Measurements from ENCODE around the gene MGAT4C.
A peak's percentile ranks its signal among the peaks of the same experiment; 100 is the strongest.

MGAT4C gene

GRCh38 chr12:86196465-86196864 lies 59.7 kb downstream of the MGAT4C start:
- Histone ChIP-seq H3K4me3 (ENCODE audit: insufficient read depth in 1 of 2, low read depth in 1 of 2, low read length in 2 of 2) (no peak overlapping the region), H4K8ac (ENCODE audit: low read length) (no peak overlapping the region), H2AK5ac (ENCODE audit: low read length, severe bottlenecking) (no peak overlapping the region), H3K4ac (ENCODE audit: low read depth in 1 of 2, low read length in 2 of 2) (peak overlapping the region; percentile 13 to 49), H3K9ac (ENCODE audit: low read length) (no peak overlapping the region), H3K27me3 (ENCODE audit: control insufficient read depth in 1 of 2, insufficient read depth in 1 of 2, low read length in 2 of 2) (no peaks in the 10 kb centered on the region), H3K9me3 (ENCODE audit: control insufficient read depth, low read length) (no peaks in the 10 kb centered on the region), H2BK12ac (ENCODE audit: low read length in 2 of 2) (peak overlapping the region; percentile 84 to 92), H3K14ac (ENCODE audit: low read length in 2 of 2) (peak overlapping the region in 1 of 2 experiments; percentile 59), H4K91ac (ENCODE audit: low read length) (no peak overlapping the region), H2BK15ac (ENCODE audit: low read depth, poor library complexity, severe bottlenecking) (no peak overlapping the region), H3K18ac (ENCODE audit: low read depth in 1 of 2, low read length in 2 of 2) (peak overlapping the region; percentile 21 to 91), H2BK120ac (ENCODE audit: low read depth, low read length) (no peak overlapping the region), H3K4me1 (ENCODE audit: control insufficient read depth, insufficient read depth, low read depth, low read length) (peaks cover 2% of the 10 kb centered on the region), H2AFZ (ENCODE audit: low read depth, low read length) (no peak overlapping the region), H3K4me2 (ENCODE audit: low read length, poor library complexity, severe bottlenecking) (no peak overlapping the region), H3K79me1 (replicated peaks; ENCODE audit: low read length, poor library complexity, severe bottlenecking) (no peaks in the 10 kb centered on the region), H2BK5ac (ENCODE audit: low read depth, low read length, poor library complexity, severe bottlenecking) (no peak overlapping the region), H3K36me3 (ENCODE audit: control insufficient read depth in 1 of 2, insufficient read depth in 2 of 2, low read depth in 1 of 2, low read length in 2 of 2) (peaks cover 0 to 3% of the 10 kb centered on the region in 2 experiments), H3K27ac (ENCODE audit: low read length, poor library complexity, severe bottlenecking) (no peak overlapping the region), H3K23ac (ENCODE audit: low read length in 2 of 2) (no peak overlapping the region)
- DNase-seq = no peak
- 22% methylated on average over 1 of the region's 1 CpG for WGBS

GRCh38 chr12:86194721-86195120 lies 61.5 kb downstream of the MGAT4C start:
- Histone ChIP-seq H3K18ac (ENCODE audit: low read depth in 1 of 2, low read length in 2 of 2) (no peak overlapping the region), H3K14ac (ENCODE audit: low read length in 2 of 2) (no peak overlapping the region), H3K4me2 (ENCODE audit: low read length, poor library complexity, severe bottlenecking) (no peak overlapping the region), H2BK5ac (ENCODE audit: low read depth, low read length, poor library complexity, severe bottlenecking) (no peak overlapping the region), H3K9ac (ENCODE audit: low read length) (no peak overlapping the region), H4K8ac (ENCODE audit: low read length) (peak overlapping the region; percentile 38), H3K79me1 (replicated peaks; ENCODE audit: low read length, poor library complexity, severe bottlenecking) (no peaks in the 10 kb centered on the region), H3K4me3 (ENCODE audit: insufficient read depth in 1 of 2, low read depth in 1 of 2, low read length in 2 of 2) (no peak overlapping the region), H2AFZ (ENCODE audit: low read depth, low read length) (no peak overlapping the region), H2AK5ac (ENCODE audit: low read length, severe bottlenecking) (no peak overlapping the region), H3K27ac (ENCODE audit: low read length, poor library complexity, severe bottlenecking) (no peak overlapping the region), H3K4ac (ENCODE audit: low read depth in 1 of 2, low read length in 2 of 2) (no peak overlapping the region), H2BK12ac (ENCODE audit: low read length in 2 of 2) (no peak overlapping the region), H4K91ac (ENCODE audit: low read length) (no peak overlapping the region), H3K36me3 (ENCODE audit: control insufficient read depth in 1 of 2, insufficient read depth in 2 of 2, low read depth in 1 of 2, low read length in 2 of 2) (peaks cover 0 to 3% of the 10 kb centered on the region in 2 experiments), H2BK120ac (ENCODE audit: low read depth, low read length) (peak overlapping the region; percentile 34), H3K4me1 (ENCODE audit: control insufficient read depth, insufficient read depth, low read depth, low read length) (peaks cover 2% of the 10 kb centered on the region), H3K23ac (ENCODE audit: low read length in 2 of 2) (no peak overlapping the region), H3K9me3 (ENCODE audit: control insufficient read depth, low read length) (no peaks in the 10 kb centered on the region), H2BK15ac (ENCODE audit: low read depth, poor library complexity, severe bottlenecking) (no peak overlapping the region), H3K27me3 (ENCODE audit: control insufficient read depth in 1 of 2, insufficient read depth in 1 of 2, low read length in 2 of 2) (no peaks in the 10 kb centered on the region)
- 97% methylated on average over 2 of the region's 2 CpGs for WGBS
- no peak for DNase-seq

GRCh38 chr12:86193931-86194330 lies 62.3 kb downstream of the MGAT4C start:
- WGBS = no CpG with 5 or more reads among the region's 1 CpG
- Histone ChIP-seq H2BK120ac (ENCODE audit: low read depth, low read length) (no peak overlapping the region), H3K4me3 (ENCODE audit: insufficient read depth in 1 of 2, low read depth in 1 of 2, low read length in 2 of 2) (no peak overlapping the region), H3K27me3 (ENCODE audit: control insufficient read depth in 1 of 2, insufficient read depth in 1 of 2, low read length in 2 of 2) (no peaks in the 10 kb centered on the region), H2BK12ac (ENCODE audit: low read length in 2 of 2) (no peak overlapping the region), H3K14ac (ENCODE audit: low read length in 2 of 2) (no peak overlapping the region), H4K91ac (ENCODE audit: low read length) (no peak overlapping the region), H3K4ac (ENCODE audit: low read depth in 1 of 2, low read length in 2 of 2) (no peak overlapping the region), H2BK5ac (ENCODE audit: low read depth, low read length, poor library complexity, severe bottlenecking) (no peak overlapping the region), H3K9me3 (ENCODE audit: control insufficient read depth, low read length) (no peaks in the 10 kb centered on the region), H3K79me1 (replicated peaks; ENCODE audit: low read length, poor library complexity, severe bottlenecking) (no peaks in the 10 kb centered on the region), H4K8ac (ENCODE audit: low read length) (no peak overlapping the region), H3K9ac (ENCODE audit: low read length) (no peak overlapping the region), H3K27ac (ENCODE audit: low read length, poor library complexity, severe bottlenecking) (no peak overlapping the region), H3K4me2 (ENCODE audit: low read length, poor library complexity, severe bottlenecking) (no peak overlapping the region), H3K18ac (ENCODE audit: low read depth in 1 of 2, low read length in 2 of 2) (no peak overlapping the region), H2AK5ac (ENCODE audit: low read length, severe bottlenecking) (no peak overlapping the region), H2AFZ (ENCODE audit: low read depth, low read length) (no peak overlapping the region), H3K23ac (ENCODE audit: low read length in 2 of 2) (no peak overlapping the region), H3K36me3 (ENCODE audit: control insufficient read depth in 1 of 2, insufficient read depth in 2 of 2, low read depth in 1 of 2, low read length in 2 of 2) (peaks cover 0 to 3% of the 10 kb centered on the region in 2 experiments), H3K4me1 (ENCODE audit: control insufficient read depth, insufficient read depth, low read depth, low read length) (peaks cover 2% of the 10 kb centered on the region), H2BK15ac (ENCODE audit: low read depth, poor library complexity, severe bottlenecking) (no peak overlapping the region)
- DNase-seq = peak; percentile 38

GRCh38 chr12:86188226-86188625 lies 68.0 kb downstream of the MGAT4C start:
- Histone ChIP-seq H3K18ac (ENCODE audit: low read depth in 1 of 2, low read length in 2 of 2) (no peak overlapping the region), H3K4me2 (ENCODE audit: low read length, poor library complexity, severe bottlenecking) (no peak overlapping the region), H2BK15ac (ENCODE audit: low read depth, poor library complexity, severe bottlenecking) (no peak overlapping the region), H3K9me3 (ENCODE audit: control insufficient read depth, low read length) (no peaks in the 10 kb centered on the region), H3K4me3 (ENCODE audit: insufficient read depth in 1 of 2, low read depth in 1 of 2, low read length in 2 of 2) (no peak overlapping the region), H2AK5ac (ENCODE audit: low read length, severe bottlenecking) (no peak overlapping the region), H3K4me1 (ENCODE audit: control insufficient read depth, insufficient read depth, low read depth, low read length) (no peaks in the 10 kb centered on the region), H3K4ac (ENCODE audit: low read depth in 1 of 2, low read length in 2 of 2) (no peak overlapping the region), H4K8ac (ENCODE audit: low read length) (no peak overlapping the region), H2BK12ac (ENCODE audit: low read length in 2 of 2) (no peak overlapping the region), H3K27me3 (ENCODE audit: control insufficient read depth in 1 of 2, insufficient read depth in 1 of 2, low read length in 2 of 2) (no peaks in the 10 kb centered on the region), H3K9ac (ENCODE audit: low read length) (no peak overlapping the region), H3K23ac (ENCODE audit: low read length in 2 of 2) (no peak overlapping the region), H3K14ac (ENCODE audit: low read length in 2 of 2) (no peak overlapping the region), H3K27ac (ENCODE audit: low read length, poor library complexity, severe bottlenecking) (no peak overlapping the region), H2AFZ (ENCODE audit: low read depth, low read length) (no peak overlapping the region), H4K91ac (ENCODE audit: low read length) (no peak overlapping the region), H3K79me1 (replicated peaks; ENCODE audit: low read length, poor library complexity, severe bottlenecking) (no peaks in the 10 kb centered on the region), H3K36me3 (ENCODE audit: control insufficient read depth in 1 of 2, insufficient read depth in 2 of 2, low read depth in 1 of 2, low read length in 2 of 2) (no peaks in the 10 kb centered on the region), H2BK120ac (ENCODE audit: low read depth, low read length) (no peak overlapping the region), H2BK5ac (ENCODE audit: low read depth, low read length, poor library complexity, severe bottlenecking) (no peak overlapping the region)
- no CpG with 5 or more reads among the region's 1 CpG for WGBS
- no peak for DNase-seq
